Skeletal muscle satellite cell (primary cell): ENCODE measurements around the gene UPK3B.
"Not testable (repeated sequence)": the region's sequence is repeated elsewhere in the genome, so short reads cannot be mapped to it uniquely, and the experiment has no call there.

Experiments
- H3K27me3 ChIP-seq: 2 replicates; pipeline ENCODE4 v1.7.0; 2013; ENCODE audit warnings: low read length; ENCODE audit not compliant: control insufficient read depth, insufficient read depth
- H3K36me3 ChIP-seq: 2 replicates; pipeline ENCODE4 v1.7.0; 2013; ENCODE audit warnings: mild to moderate bottlenecking, control low read depth, low read length; ENCODE audit not compliant: insufficient read depth
- H3K4me1 ChIP-seq: 2 replicates; pipeline ENCODE4 v1.7.0; 2013; ENCODE audit warnings: low read length; ENCODE audit not compliant: control insufficient read depth, insufficient read depth
- H3K4me2 ChIP-seq: 2 replicates; pipeline ENCODE4 v1.7.0; 2013; ENCODE audit warnings: mild to moderate bottlenecking, low read length
- H3K4me3 ChIP-seq: 2 replicates; pipeline ENCODE4 v1.7.0; 2013; ENCODE audit warnings: low read length
- H3K9ac ChIP-seq: 2 replicates; pipeline ENCODE4 v1.7.0; 2013; ENCODE audit warnings: mild to moderate bottlenecking, low read depth, low read length, moderate library complexity
- H3K9me3 ChIP-seq: replicated peaks from 2 replicates; pipeline ENCODE4 v1.7.0; 2013; ENCODE audit warnings: mild to moderate bottlenecking, control low read depth, low read length

The UPK3B gene

DNA sequence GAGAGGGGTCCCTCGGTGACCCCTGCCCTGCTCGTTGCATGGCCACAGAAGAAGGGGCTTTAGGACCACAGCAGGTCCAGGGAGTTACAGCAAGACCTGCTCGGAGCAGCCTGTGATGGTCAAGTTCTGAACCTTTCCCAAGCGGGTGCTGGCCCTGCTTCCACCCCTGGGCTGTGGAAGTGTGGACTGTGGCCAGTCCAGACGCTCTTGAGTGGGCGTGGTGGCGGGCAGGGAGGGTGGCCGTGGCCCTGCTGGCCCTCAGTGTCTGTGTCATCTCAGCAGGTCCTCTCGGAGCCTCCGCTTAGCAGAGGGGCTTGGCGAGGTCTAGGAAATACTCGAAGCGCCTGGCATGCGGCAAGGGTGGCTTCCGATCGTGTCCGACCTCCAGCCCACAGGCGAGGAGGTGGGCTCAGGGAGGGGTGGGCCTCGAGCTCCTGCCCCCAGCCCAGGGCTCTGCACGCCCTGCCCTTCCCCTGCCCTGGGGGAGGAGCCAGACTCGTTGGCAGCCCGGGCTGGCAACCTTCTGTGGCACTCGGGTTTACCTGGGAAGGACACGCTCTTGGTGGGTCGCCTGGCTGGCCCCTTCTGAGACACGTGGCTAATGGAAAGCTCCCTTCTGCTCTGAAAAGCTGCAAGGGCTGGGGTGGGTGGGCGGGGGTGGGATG is 12.3 kb upstream of the UPK3B start:
- H3K27me3 ChIP-seq, H3K9ac ChIP-seq: not testable (repeated sequence)

DNA sequence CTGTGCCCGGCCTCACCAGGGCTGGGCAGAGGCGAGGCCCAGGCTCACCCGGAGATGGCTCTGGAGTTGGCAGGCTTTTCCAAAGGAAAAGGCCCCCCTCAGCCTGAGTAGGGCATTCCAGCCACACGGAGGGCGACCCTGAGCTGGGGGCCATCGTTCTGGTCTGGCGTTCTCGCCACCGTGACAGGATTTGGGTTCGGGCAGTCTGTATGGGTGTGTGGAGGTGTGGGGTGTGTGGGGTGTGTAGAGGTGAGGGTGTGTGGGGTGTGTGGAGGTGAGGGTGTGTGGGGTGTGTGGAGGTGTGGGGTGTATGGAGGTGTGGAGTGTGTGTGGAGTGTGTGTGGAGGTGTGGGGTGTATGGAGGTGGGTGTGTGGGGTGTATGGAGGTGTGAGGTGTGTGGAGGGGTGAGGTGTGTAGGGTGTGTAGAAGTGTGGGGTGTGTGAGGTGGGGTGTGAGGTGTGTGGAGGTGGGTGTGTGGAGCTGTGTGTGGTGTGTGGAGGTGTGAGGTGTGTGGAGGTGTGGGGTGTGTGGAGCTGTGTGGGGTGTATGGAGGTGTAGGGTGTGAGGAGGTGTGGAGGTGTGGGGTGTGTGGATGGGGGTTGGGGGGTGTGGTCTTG is 11.7 kb upstream of the UPK3B start:
- H3K27me3 ChIP-seq, H3K4me1 ChIP-seq, H3K9me3 ChIP-seq, H3K36me3 ChIP-seq, H3K9ac ChIP-seq, H3K4me3 ChIP-seq, H3K4me2 ChIP-seq: not testable (repeated sequence)

More for the DNA sequence above, 12.3 kb upstream of the UPK3B start:
- H3K4me3 ChIP-seq, H3K9me3 ChIP-seq, H3K36me3 ChIP-seq, H3K4me2 ChIP-seq, H3K4me1 ChIP-seq: not testable (repeated sequence)

DNA sequence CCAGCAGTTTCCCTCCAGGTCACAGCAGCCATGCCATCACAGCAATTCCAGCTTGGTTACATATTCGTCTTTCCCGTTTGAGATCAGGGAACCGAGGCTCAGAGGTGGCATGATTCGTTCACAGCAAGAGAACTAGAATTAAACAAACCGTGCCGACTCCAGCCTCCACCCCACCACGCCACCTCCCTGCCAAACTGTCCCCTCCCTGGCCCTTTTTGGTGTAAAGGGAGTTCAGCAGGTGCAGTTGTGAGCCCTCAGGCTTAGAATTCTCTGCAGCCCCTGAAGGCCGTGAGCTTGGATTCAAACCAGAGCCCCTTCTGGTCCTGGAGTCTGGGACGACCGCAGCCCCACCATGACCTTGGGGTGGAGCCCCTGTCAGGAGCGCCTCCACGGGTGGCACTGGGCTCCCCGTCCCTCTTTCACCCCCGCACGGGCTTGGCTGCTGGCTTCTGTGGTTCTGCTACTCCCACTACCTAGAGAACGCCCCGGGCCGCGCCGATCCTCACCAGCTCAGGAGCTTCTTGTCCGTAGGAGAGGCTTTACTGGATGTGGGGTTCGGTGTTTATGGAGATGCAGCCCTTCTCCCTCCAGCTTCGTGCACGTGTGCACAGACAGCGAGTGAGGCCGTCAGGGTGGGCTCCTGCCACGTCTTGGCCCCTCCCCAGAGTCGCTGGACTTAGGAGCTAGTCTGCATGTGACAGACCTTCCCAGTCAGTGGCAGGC is 11.0 kb upstream of the UPK3B start:
- not testable (repeated sequence) for H3K27me3 ChIP-seq

DNA sequence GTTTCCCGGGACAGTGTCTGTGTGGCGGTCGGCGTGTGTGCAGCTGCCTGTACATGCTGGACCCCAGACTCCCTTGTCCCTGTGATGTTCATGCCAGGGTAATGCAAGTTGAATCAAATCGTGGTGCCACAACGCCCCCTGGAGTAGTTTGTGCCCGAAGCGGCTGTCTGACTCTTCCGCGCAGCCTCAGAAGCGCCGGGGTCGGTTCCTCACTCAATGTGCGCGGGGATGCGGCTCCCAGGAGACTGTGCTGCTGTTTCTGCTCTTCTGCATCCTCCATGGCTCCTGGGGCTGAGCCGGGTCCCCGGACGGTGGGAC is 10.5 kb upstream of the UPK3B start:
- H3K9me3 ChIP-seq, H3K4me3 ChIP-seq, H3K36me3 ChIP-seq, H3K27me3 ChIP-seq, H3K4me2 ChIP-seq, H3K4me1 ChIP-seq, H3K9ac ChIP-seq: not testable (repeated sequence)

More for the DNA sequence above, 11.0 kb upstream of the UPK3B start:
- not testable (repeated sequence) for H3K36me3 ChIP-seq, H3K4me2 ChIP-seq, H3K4me1 ChIP-seq, H3K9me3 ChIP-seq, H3K4me3 ChIP-seq, H3K9ac ChIP-seq

GRCh38 chr7:76502224-76502623 is 8.1 kb upstream of the UPK3B start:
- H3K4me2 ChIP-seq, H3K27me3 ChIP-seq, H3K9me3 ChIP-seq, H3K4me1 ChIP-seq, H3K36me3 ChIP-seq, H3K9ac ChIP-seq, H3K4me3 ChIP-seq: not testable (repeated sequence)

DNA sequence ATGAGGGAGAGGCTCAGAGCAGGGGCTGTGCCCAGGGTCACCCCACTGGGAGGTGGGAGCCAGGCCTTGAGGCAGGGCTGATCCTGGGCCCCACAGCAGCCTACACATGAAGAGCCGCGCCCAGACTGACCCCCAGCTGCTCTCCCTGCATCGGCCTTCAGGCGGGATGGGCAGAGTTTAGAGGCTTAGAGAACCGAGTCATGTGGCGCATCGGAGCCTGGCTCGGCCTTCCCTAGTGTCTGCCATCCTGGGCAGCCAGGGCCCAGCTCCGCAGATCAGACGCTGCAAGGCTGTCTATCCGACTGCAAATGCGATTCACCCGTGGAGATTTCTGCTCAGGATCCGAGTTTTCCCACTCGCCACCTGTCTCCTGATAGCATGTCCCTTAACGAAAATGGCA is 7.5 kb upstream of the UPK3B start:
- peaks cover 10% of the 10 kb centered on the region for H3K36me3 ChIP-seq
- not testable (repeated sequence) for H3K9ac ChIP-seq, H3K9me3 ChIP-seq, H3K4me2 ChIP-seq, H3K4me3 ChIP-seq, H3K27me3 ChIP-seq, H3K4me1 ChIP-seq

DNA sequence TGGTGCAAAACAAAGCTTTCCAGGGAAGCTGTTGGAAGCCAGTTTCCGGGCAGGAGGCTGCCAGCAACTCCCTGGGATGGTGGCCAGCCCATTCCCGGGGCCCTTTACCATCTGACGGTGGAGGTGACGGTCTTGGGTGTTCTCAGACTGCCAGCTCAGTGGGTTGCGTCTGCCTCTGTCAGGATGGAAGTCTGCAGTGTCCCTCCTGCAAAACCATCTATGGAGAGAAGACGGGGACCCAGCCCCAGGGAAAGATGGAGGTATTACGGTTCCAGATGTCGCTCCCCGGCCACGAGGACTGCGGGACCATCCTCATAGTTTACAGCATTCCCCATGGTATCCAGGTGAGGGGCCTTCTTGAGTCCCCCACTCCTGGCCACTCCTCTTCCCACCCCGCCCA is 7.1 kb upstream of the UPK3B start:
- H3K4me2 ChIP-seq, H3K4me1 ChIP-seq: not testable (repeated sequence)
- H3K36me3 ChIP-seq: peaks cover 12% of the 10 kb centered on the region

GRCh38 chr7:76504351-76505167 is 5.8 kb upstream of the UPK3B start:
- not testable (repeated sequence) for H3K4me3 ChIP-seq, H3K27me3 ChIP-seq, H3K9me3 ChIP-seq, H3K4me2 ChIP-seq, H3K9ac ChIP-seq, H3K4me1 ChIP-seq
- peaks cover 12% of the 10 kb centered on the region for H3K36me3 ChIP-seq

More for the DNA sequence above, 7.1 kb upstream of the UPK3B start:
- H3K9me3 ChIP-seq, H3K27me3 ChIP-seq, H3K9ac ChIP-seq, H3K4me3 ChIP-seq: not testable (repeated sequence)

DNA sequence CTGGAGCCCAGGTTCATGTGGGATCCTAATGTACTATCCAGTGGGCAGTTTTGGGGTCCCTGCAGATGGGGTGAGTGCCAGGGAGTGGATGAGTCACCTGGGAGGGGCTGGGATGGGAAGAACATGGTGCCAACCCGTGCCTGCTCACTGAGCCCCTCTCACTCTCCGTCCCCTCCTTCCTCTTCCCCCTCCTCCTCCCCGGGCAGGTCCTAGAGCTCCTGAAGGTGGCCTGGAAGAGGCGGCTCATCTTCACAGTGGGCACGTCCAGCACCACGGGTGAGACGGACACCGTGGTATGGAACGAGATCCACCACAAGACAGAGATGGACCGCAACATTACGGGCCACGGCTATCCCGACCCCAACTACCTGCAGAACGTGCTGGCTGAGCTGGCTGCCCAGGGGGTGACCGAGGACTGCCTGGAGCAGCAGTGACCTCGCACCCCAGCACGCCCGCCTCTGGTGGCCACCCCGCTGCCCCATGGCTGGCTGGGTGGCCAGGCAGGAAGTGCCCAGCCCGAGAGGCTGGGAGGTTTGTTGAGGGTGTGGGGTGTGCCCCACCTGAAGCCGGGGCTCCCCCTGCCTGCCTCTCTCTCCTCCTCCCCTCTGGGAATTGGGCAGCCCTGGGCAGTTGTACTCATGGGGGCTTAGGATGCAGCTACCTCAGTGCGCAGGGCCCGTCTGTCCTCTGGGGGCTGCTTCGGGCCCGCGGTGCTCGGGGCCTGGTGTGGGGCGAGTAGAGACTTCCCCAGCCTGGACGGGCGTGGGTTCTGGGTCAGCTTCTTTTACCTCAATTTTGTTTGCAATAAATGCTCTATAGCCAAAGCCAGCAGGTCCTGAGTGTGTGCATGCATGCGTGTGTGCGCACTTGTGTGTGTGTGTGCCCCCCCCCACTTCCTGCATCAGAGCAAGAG is 4.9 kb upstream of the UPK3B start:
- H3K4me2 ChIP-seq: no peak overlapping the region
- H3K9ac ChIP-seq: no peak overlapping the region

GRCh38 chr7:76506081-76506440 is 4.3 kb upstream of the UPK3B start:
- Histone ChIP-seq H3K4me3 (no peak overlapping the region), H3K4me1 (peaks cover 4% of the 10 kb centered on the region), H3K4me2 (no peak overlapping the region), H3K9ac (no peak overlapping the region), H3K36me3 (peaks cover 12% of the 10 kb centered on the region), H3K9me3 (no peaks in the 10 kb centered on the region), H3K27me3 (no peaks in the 10 kb centered on the region)

More for the DNA sequence above, 4.9 kb upstream of the UPK3B start:
- Histone ChIP-seq H3K9me3 (no peaks in the 10 kb centered on the region), H3K4me1 (peaks cover 4% of the 10 kb centered on the region), H3K36me3 (peaks cover 12% of the 10 kb centered on the region), H3K4me3 (no peak overlapping the region), H3K27me3 (no peaks in the 10 kb centered on the region)

GRCh38 chr7:76506643-76507042 is 3.7 kb upstream of the UPK3B start:
- H3K9me3 ChIP-seq, H3K4me1 ChIP-seq, H3K27me3 ChIP-seq, H3K4me2 ChIP-seq, H3K4me3 ChIP-seq, H3K9ac ChIP-seq: not testable (repeated sequence)
- H3K36me3 ChIP-seq: peaks cover 12% of the 10 kb centered on the region
